ENCODE results near the gene UBXN7. TPM values are rescaled to one million over a fixed set of nuclear protein-coding genes. Genes with fewer than 3 reads are reported as not detected.

The UBXN7 gene
- total and polyA plus RNA-seq, 3 experiments from 2014 or later, result 32.6 to 52.1 (median 51.7) TPM

DNA sequence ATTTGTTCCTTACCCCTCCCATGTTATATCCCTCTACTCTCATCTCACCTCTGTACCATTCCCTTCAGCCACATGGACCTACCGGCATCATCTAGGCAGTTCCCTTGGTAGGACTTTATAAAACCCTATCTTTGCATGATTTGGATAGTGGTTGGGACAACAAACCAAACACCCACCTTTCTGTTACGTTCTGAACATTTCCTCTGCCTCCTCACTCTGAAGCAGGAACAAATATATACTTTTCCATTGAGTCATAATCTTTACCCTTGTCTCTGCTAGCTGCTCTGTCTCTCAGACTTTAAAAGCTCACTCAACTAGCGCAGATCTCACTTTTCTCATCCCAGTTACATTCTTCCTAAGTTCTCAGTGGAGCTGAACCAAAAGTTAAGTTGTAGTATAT is 17.8 kb downstream of the UBXN7 start:
- peaks cover 4% of the 10 kb centered on the region for H3K4me1 ChIP-seq (ENCODE audit: insufficient read depth, low read length)
- POLR2A ChIA-PET, result no interaction called here
- H3K9me3 Mint-ChIP-seq, result peaks cover 0 to under 1% (median 0%) of the 10 kb centered on the region in 5 donors
- no peak for DNase-seq
- H3K27ac Mint-ChIP-seq, result peak overlapping the region in 2 of 8 donors; percentile 0 to 1
- H3K9me3 ChIP-seq (ENCODE audit: low read length), result no peaks in the 10 kb centered on the region
- H3K27ac ChIP-seq (ENCODE audit: low read depth, low read length), result no peak overlapping the region
- no peaks in the 10 kb centered on the region for H3K27me3 Mint-ChIP-seq
- CTCF ChIA-PET, result no interaction called here
- no peak overlapping the region for H3K4me3 ChIP-seq (ENCODE audit: low read length)
- H3K4me3 Mint-ChIP-seq, result peak overlapping the region in 1 of 7 donors; percentile 1
- H3K27me3 ChIP-seq (ENCODE audit: insufficient read depth, low read length, poor library complexity, severe bottlenecking), result no peaks in the 10 kb centered on the region
- no peaks in the 10 kb centered on the region for H3K36me3 ChIP-seq (ENCODE audit: insufficient read depth, low read length)
- peaks cover 0 to 11% (median 3%) of the 10 kb centered on the region in 3 donors for H3K36me3 Mint-ChIP-seq
- peaks cover 45 to 66% (median 47%) of the 10 kb centered on the region in 3 donors for H3K4me1 Mint-ChIP-seq

DNA sequence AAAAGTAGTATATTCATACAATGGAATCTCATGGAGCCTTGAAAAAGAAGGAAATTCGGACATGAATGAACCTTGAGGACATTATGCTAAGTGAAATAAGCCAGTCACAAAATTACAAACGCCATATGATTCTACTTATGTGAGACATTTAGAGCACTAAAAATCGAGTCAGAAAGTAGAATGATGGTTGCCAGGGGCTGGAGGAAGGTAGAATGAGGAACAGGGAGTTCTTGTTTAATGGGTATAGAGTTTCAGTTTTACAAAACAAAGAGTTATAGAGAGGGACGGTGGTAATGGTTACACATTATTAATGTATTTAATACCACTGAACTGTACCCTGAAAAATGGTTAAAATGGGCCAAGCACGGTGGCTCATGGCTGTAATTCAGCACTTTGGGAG is 19.5 kb downstream of the UBXN7 start:
- H3K9me3 Mint-ChIP-seq, result peaks cover 0 to 12% (median 0%) of the 10 kb centered on the region in 5 donors
- H3K27me3 Mint-ChIP-seq, result no peaks in the 10 kb centered on the region
- Histone ChIP-seq H3K4me1 (ENCODE audit: insufficient read depth, low read length) (peaks cover 4% of the 10 kb centered on the region), H3K9me3 (ENCODE audit: low read length) (no peaks in the 10 kb centered on the region), H3K27me3 (ENCODE audit: insufficient read depth, low read length, poor library complexity, severe bottlenecking) (no peaks in the 10 kb centered on the region), H3K27ac (ENCODE audit: low read depth, low read length) (no peak overlapping the region), H3K4me3 (ENCODE audit: low read length) (no peak overlapping the region), H3K36me3 (ENCODE audit: insufficient read depth, low read length) (no peaks in the 10 kb centered on the region)
- POLR2A ChIA-PET, result no interaction called here
- no peak overlapping the region for H3K4me3 Mint-ChIP-seq
- CTCF ChIA-PET, result no interaction called here
- H3K36me3 Mint-ChIP-seq, result peaks cover 0 to 20% (median 10%) of the 10 kb centered on the region in 3 donors
- DNase-seq, result no peak
- no peak overlapping the region for H3K27ac Mint-ChIP-seq
- peaks cover 39 to 61% (median 50%) of the 10 kb centered on the region in 3 donors for H3K4me1 Mint-ChIP-seq

DNA sequence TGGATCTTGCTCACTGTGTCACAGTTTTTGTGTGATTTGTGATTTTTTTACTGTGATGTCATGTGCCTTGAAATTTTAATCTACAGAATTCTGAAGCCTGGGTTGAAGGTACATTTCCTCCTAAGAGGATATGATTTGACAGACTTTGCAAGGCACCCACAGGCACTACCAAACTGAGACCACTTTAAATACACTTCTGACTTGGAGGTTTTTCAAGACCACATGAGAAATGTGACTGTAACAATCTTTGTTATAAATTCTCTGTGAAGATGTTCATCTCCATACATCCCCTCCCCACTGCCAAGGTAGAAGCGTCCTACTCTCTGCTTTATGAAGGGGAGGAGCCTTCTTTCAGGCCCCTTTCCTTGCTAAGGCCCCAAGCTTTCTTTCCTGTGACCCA is 22.8 kb downstream of the UBXN7 start:
- peaks cover 29 to 46% (median 34%) of the 10 kb centered on the region in 3 donors for H3K4me1 Mint-ChIP-seq
- H3K9me3 ChIP-seq (ENCODE audit: low read length), result no peaks in the 10 kb centered on the region
- ChIA-PET POLR2A (interaction anchor here (0.7 kb wide), 1 partner anchor 1815 kb away, joined by 3 read pairs; no protein-coding TSS in a partner anchor), CTCF (no interaction called here)
- no peak overlapping the region for H3K27ac ChIP-seq (ENCODE audit: low read depth, low read length)
- no peaks in the 10 kb centered on the region for H3K27me3 Mint-ChIP-seq
- no peak overlapping the region for H3K4me3 Mint-ChIP-seq
- peaks cover 0 to 12% (median 0%) of the 10 kb centered on the region in 5 donors for H3K9me3 Mint-ChIP-seq
- H3K27me3 ChIP-seq (ENCODE audit: insufficient read depth, low read length, poor library complexity, severe bottlenecking), result no peaks in the 10 kb centered on the region
- no peak overlapping the region for H3K4me3 ChIP-seq (ENCODE audit: low read length)
- H3K4me1 ChIP-seq (ENCODE audit: insufficient read depth, low read length), result peaks cover 4% of the 10 kb centered on the region
- peak in 1 of 5 donors; percentile 25 for DNase-seq
- peaks cover 8% of the 10 kb centered on the region for H3K36me3 ChIP-seq (ENCODE audit: insufficient read depth, low read length)
- peaks cover 0 to 29% (median 11%) of the 10 kb centered on the region in 3 donors for H3K36me3 Mint-ChIP-seq
- H3K27ac Mint-ChIP-seq, result peak overlapping the region in 3 of 8 donors; percentile 14 to 54 (median 35)

DNA sequence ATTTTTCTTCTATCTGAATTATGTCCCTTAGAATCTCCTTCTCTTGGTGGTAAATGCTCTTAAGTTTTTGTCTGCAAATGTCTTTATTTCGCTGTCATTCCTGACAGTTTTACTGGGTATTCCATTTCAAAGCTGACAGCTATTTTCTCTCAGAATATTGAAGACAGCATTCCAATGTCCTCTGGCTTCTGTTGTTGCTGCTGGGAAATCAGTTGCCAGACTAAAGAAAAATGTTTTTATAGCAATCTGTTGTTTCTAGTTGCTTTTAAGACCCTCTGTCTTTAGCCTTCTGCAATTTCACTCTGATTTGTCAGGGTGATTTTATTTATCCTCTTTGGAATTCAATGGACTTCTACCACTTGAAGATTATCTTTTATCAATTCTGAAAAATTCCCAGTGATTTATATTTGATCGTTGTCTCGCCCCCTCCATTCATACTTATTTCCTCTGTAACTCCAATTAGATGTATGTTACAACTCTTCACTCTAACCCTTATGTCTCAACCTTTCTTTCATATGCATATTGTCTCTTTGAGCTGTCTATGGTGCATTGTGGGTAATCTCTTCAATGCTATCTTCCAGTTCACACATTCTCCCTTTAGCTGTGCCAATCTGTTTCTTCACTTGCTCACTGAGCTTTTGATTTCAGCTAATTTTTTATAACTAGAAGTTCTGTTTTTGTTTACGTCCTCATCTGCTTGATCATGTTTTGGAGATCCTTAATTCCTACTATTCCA is 23.5 kb downstream of the UBXN7 start:
- Histone ChIP-seq H3K27me3 (ENCODE audit: insufficient read depth, low read length, poor library complexity, severe bottlenecking) (no peaks in the 10 kb centered on the region), H3K4me3 (ENCODE audit: low read length) (no peak overlapping the region), H3K9me3 (ENCODE audit: low read length) (no peaks in the 10 kb centered on the region), H3K27ac (ENCODE audit: low read depth, low read length) (no peak overlapping the region), H3K36me3 (ENCODE audit: insufficient read depth, low read length) (peaks cover 8% of the 10 kb centered on the region), H3K4me1 (ENCODE audit: insufficient read depth, low read length) (peaks cover 4% of the 10 kb centered on the region)
- CTCF ChIA-PET, result interaction anchor here (1.2 kb wide), 1 partner anchor 18 kb away, joined by 3 read pairs; no protein-coding TSS in a partner anchor
- peaks cover 0 to 30% (median 11%) of the 10 kb centered on the region in 3 donors for H3K36me3 Mint-ChIP-seq
- no peak for DNase-seq
- H3K27me3 Mint-ChIP-seq, result no peaks in the 10 kb centered on the region
- H3K27ac Mint-ChIP-seq, result peak overlapping the region in 1 of 8 donors; percentile 91
- POLR2A ChIA-PET, result no interaction called here
- peaks cover 0 to 12% (median 0%) of the 10 kb centered on the region in 5 donors for H3K9me3 Mint-ChIP-seq
- peaks cover 26 to 41% (median 30%) of the 10 kb centered on the region in 3 donors for H3K4me1 Mint-ChIP-seq
- no peak overlapping the region for H3K4me3 Mint-ChIP-seq

DNA sequence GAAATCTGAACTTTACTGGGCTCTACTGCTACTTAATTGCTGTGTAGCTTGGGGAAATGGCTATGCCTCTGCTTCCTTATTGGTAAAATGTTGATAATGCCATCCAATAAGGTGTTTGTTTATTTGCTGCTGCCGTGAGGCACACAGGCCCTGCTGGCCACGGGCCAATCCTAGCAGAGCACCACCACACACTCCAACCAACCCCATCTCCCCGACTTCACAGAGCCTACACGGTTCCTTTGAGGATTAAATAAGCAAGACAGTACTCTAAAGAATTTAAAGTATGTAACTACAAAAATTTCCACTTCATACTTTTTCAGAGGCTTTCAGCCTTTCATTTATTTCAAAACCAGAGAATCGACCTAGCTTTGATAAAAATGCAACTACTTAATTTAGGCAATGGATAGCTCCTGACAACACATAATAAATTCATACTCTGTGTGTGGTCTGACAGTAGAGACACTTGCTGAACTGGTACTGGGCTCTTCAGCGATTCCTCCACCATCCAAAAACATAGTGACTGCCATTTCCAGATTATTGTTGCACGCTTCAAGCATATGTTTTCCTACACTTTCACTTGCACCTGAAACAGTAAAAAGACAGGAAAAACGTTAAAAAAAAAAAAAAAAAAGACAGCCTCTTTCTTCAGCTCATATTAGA is 25.3 kb downstream of the UBXN7 start:
- Histone ChIP-seq H3K27ac (ENCODE audit: low read depth, low read length) (no peak overlapping the region), H3K27me3 (ENCODE audit: insufficient read depth, low read length, poor library complexity, severe bottlenecking) (no peaks in the 10 kb centered on the region), H3K36me3 (ENCODE audit: insufficient read depth, low read length) (peaks cover 8% of the 10 kb centered on the region), H3K4me1 (ENCODE audit: insufficient read depth, low read length) (no peaks in the 10 kb centered on the region), H3K9me3 (ENCODE audit: low read length) (no peaks in the 10 kb centered on the region), H3K4me3 (ENCODE audit: low read length) (no peak overlapping the region)
- DNase-seq, result no peak
- H3K4me3 Mint-ChIP-seq, result no peak overlapping the region
- H3K4me1 Mint-ChIP-seq, result peaks cover 19 to 29% (median 20%) of the 10 kb centered on the region in 3 donors
- H3K36me3 Mint-ChIP-seq, result peaks cover 0 to 44% (median 11%) of the 10 kb centered on the region in 3 donors
- peaks cover 0 to 12% (median 0%) of the 10 kb centered on the region in 5 donors for H3K9me3 Mint-ChIP-seq
- H3K27me3 Mint-ChIP-seq, result no peaks in the 10 kb centered on the region
- CTCF ChIA-PET, result no interaction called here
- peak overlapping the region in 1 of 8 donors; percentile 24 for H3K27ac Mint-ChIP-seq
- POLR2A ChIA-PET, result no interaction called here

DNA sequence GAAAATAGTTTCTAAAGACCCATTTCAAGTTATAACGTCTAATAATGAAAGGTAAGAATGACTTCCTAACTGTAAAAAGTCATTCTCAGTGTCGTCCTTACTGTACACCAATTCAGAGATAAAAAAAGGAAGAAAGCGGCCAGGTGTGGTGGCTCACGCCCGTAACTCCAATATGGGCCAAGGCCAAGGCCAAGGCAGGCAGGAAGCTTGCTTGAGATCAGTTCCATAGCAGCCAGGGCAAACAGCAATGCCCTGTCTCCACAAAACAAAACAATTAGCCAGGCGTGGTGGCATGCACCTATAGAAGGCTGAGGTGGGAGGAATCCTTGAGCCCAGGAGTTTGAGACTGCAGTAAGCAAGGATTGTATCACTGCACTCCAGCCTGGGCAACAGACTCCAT is 31.9 kb downstream of the UBXN7 start:
- H3K36me3 Mint-ChIP-seq, result peaks cover 0 to 68% (median 12%) of the 10 kb centered on the region in 3 donors
- no peak overlapping the region for H3K27ac Mint-ChIP-seq
- H3K27me3 Mint-ChIP-seq, result no peaks in the 10 kb centered on the region
- H3K36me3 ChIP-seq (ENCODE audit: insufficient read depth, low read length), result peaks cover 8% of the 10 kb centered on the region
- CTCF ChIA-PET, result no interaction called here
- no peak overlapping the region for H3K4me3 Mint-ChIP-seq
- H3K27me3 ChIP-seq (ENCODE audit: insufficient read depth, low read length, poor library complexity, severe bottlenecking), result no peaks in the 10 kb centered on the region
- POLR2A ChIA-PET, result no interaction called here
- no peak overlapping the region for H3K27ac ChIP-seq (ENCODE audit: low read depth, low read length)
- H3K4me1 ChIP-seq (ENCODE audit: insufficient read depth, low read length), result no peaks in the 10 kb centered on the region
- H3K9me3 ChIP-seq (ENCODE audit: low read length), result no peaks in the 10 kb centered on the region
- no peaks in the 10 kb centered on the region for H3K9me3 Mint-ChIP-seq
- H3K4me3 ChIP-seq (ENCODE audit: low read length), result no peak overlapping the region
- DNase-seq, result no peak
- peaks cover 0 to 3% (median 3%) of the 10 kb centered on the region in 3 donors for H3K4me1 Mint-ChIP-seq

DNA sequence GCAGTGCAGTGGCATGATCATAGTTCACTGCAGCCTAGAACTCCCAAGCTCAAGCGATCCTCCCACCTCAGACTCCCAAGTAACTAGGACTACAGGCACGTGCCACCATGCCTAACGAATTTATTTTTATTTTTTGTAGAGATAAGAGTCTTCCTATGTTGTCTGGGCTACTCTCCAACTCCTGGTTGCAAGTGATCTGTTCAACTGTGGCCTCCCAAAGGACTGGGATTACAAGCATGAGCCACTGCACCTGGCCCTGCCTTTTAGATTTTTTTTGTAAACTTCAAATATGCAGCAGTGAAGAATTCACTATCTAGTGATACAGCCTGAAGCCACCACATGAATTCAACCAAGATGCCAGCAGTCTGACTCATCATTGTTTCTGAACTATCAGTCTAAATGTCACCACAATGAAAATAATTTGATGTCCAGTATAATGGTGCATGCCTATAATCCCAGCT is 32.7 kb downstream of the UBXN7 start:
- no peak overlapping the region for H3K27ac ChIP-seq (ENCODE audit: low read depth, low read length)
- Mint-ChIP-seq H3K4me3 (no peak overlapping the region), H3K36me3 (peaks cover 0 to 69% (median 12%) of the 10 kb centered on the region in 3 donors), H3K27ac (peak overlapping the region in 2 of 8 donors; percentile 40 to 60), H3K4me1 (no peaks in the 10 kb centered on the region), H3K9me3 (no peaks in the 10 kb centered on the region), H3K27me3 (no peaks in the 10 kb centered on the region)
- no peak overlapping the region for H3K4me3 ChIP-seq (ENCODE audit: low read length)
- H3K36me3 ChIP-seq (ENCODE audit: insufficient read depth, low read length), result peaks cover 8% of the 10 kb centered on the region
- H3K4me1 ChIP-seq (ENCODE audit: insufficient read depth, low read length), result no peaks in the 10 kb centered on the region
- ChIA-PET POLR2A (no interaction called here), CTCF (no interaction called here)
- no peaks in the 10 kb centered on the region for H3K9me3 ChIP-seq (ENCODE audit: low read length)
- DNase-seq, result no peak
- H3K27me3 ChIP-seq (ENCODE audit: insufficient read depth, low read length, poor library complexity, severe bottlenecking), result no peaks in the 10 kb centered on the region

DNA sequence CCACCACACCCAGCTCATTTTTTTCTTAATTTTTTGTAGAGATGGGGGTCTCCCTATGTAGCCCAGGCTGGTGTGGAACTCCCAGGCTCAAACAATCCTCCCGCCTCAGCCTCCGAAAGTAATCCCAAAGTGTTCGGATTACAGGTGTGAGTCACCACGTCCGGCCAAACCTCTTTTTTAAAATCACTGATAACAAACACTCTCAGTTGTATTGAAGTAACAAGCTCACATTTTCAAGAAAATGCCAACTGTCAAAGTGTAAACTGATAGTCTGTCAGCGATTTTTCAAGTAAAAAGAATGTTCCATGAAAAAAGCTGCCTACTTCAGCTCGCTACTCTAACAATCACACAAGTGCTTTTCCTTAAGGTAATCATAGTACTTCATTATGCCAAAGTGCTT is 33.4 kb downstream of the UBXN7 start:
- no peak for DNase-seq
- no peaks in the 10 kb centered on the region for H3K4me1 Mint-ChIP-seq
- H3K4me1 ChIP-seq (ENCODE audit: insufficient read depth, low read length), result no peaks in the 10 kb centered on the region
- H3K27me3 ChIP-seq (ENCODE audit: insufficient read depth, low read length, poor library complexity, severe bottlenecking), result no peaks in the 10 kb centered on the region
- H3K36me3 ChIP-seq (ENCODE audit: insufficient read depth, low read length), result peaks cover 8% of the 10 kb centered on the region
- no peaks in the 10 kb centered on the region for H3K9me3 Mint-ChIP-seq
- H3K4me3 ChIP-seq (ENCODE audit: low read length), result no peak overlapping the region
- H3K27me3 Mint-ChIP-seq, result no peaks in the 10 kb centered on the region
- H3K9me3 ChIP-seq (ENCODE audit: low read length), result no peaks in the 10 kb centered on the region
- no peak overlapping the region for H3K27ac ChIP-seq (ENCODE audit: low read depth, low read length)
- peaks cover 0 to 72% (median 12%) of the 10 kb centered on the region in 3 donors for H3K36me3 Mint-ChIP-seq
- H3K27ac Mint-ChIP-seq, result no peak overlapping the region
- H3K4me3 Mint-ChIP-seq, result no peak overlapping the region
- ChIA-PET CTCF (interaction anchor here (1.1 kb wide), 1 partner anchor 9 kb away, joined by 5 read pairs; no protein-coding TSS in a partner anchor), POLR2A (no interaction called here)
